Natural killer cell (primary cell): ENCODE measurements around the gene MYOF. TPM values are rescaled to one million over a fixed set of nuclear protein-coding genes. Genes with fewer than 3 reads are reported as not detected.

Experiments used
- ATAC-seq, 3 donors: fragments of 150-1000 bp in 2 of 3; fragments of 200-7000 bp in 1 of 3; cut with Tn5 transposase; 1 replicate in 1 of 3; 2 replicates in 2 of 3; pipeline ENCODE4 v1.10.0; 2021; ENCODE audit warnings: mild to moderate bottlenecking in 2 of 3, moderate library complexity in 2 of 3
- DNase-seq, 2 donors: peaks; one replicate each; pipeline versions ENCODE4 v3.0.0 to v3.0.0-alpha.2; 2013 to 2021; ENCODE audit warnings: mixed read lengths in 1 of 2
- H3K27ac ChIP-seq: one replicate; pipeline ENCODE4 v1.5.1; 2013; ENCODE audit warnings: mild to moderate bottlenecking, low read length
- H3K27me3 ChIP-seq: one replicate; pipeline ENCODE4 v1.6.1; 2013; ENCODE audit warnings: low read length; ENCODE audit not compliant: control insufficient read depth, insufficient read depth
- H3K36me3 ChIP-seq: one replicate; pipeline ENCODE4 v1.6.1; 2013; ENCODE audit warnings: low read length; ENCODE audit not compliant: control insufficient read depth, insufficient read depth
- H3K4me1 ChIP-seq: one replicate; pipeline ENCODE4 v1.6.1; 2013; ENCODE audit warnings: low read length; ENCODE audit not compliant: control insufficient read depth, insufficient read depth
- H3K4me3 ChIP-seq: one replicate; pipeline ENCODE4 v1.5.1; 2013; ENCODE audit warnings: low read length
- H3K9me3 ChIP-seq: one replicate; pipeline ENCODE4 v1.6.1; 2013; ENCODE audit warnings: low read length; ENCODE audit not compliant: control insufficient read depth, insufficient read depth
- H3K27ac Mint-ChIP-seq, 2 donors: one replicate each; pipeline ENCODE4 v1.8.0; 2022; ENCODE audit warnings: mild to moderate bottlenecking in 2 of 2, mixed read lengths in 2 of 2, moderate library complexity in 1 of 2
- H3K27me3 Mint-ChIP-seq, 2 donors: one replicate each; pipeline ENCODE4 v1.8.0; 2022; ENCODE audit warnings: low read depth in 2 of 2, mixed read lengths in 2 of 2
- H3K36me3 Mint-ChIP-seq: one replicate; pipeline ENCODE4 v1.8.0; 2022; ENCODE audit warnings: mixed read lengths
- H3K4me1 Mint-ChIP-seq, 2 donors: one replicate each; pipeline ENCODE4 v1.8.0; 2022; ENCODE audit warnings: mixed read lengths in 2 of 2
- H3K4me3 Mint-ChIP-seq: one replicate; pipeline ENCODE4 v1.8.0; 2022; ENCODE audit warnings: mild to moderate bottlenecking, moderate library complexity, mixed read lengths
- H3K9me3 Mint-ChIP-seq, 2 donors: one replicate each; pipeline ENCODE4 v1.8.0; 2022; ENCODE audit warnings: mixed read lengths in 2 of 2
- CTCF ChIP-seq: fragments of 200-600 bp; IDR thresholded peaks from one replicate; pipeline ENCODE4 v1.8.0; 2022; ENCODE audit warnings: antibody characterized with exemption
- WGBS: methylation state at CpG from one replicate; pipeline ENCODE4 v1.1.7; 2013; ENCODE audit warnings: missing lambda C conversion rate; ENCODE audit not compliant: insufficient coverage; 5-methylcytosine and 5-hydroxymethylcytosine counted together
- intact Hi-C: fragments of 100-400 bp; cut with micrococcal nuclease; formaldehyde crosslinking; loops from one replicate; pipeline ENCODE4 v1.14.2; 2022
- total RNA-seq, 4 donors: library from RNA; stranded (reverse); fragments of 120-200 nt in 1 of 4; gene quantifications; one replicate each; pipeline versions ENCODE4 v1.2.3 to v1.2.4, GENCODE V29; 2013 to 2022

MYOF gene
- total RNA-seq, 3 donors from 2014 or later (not counting 1 experiment from before 2014, with no cell fraction given): 2.0 to 9.7 (median 2.9) TPM

- Mint-ChIP-seq H3K36me3 (no peaks in the 10 kb centered on the region), H3K27me3 (peaks cover 0 to 5% of the 10 kb centered on the region in 2 donors), H3K4me1 (peaks cover 18 to 20% of the 10 kb centered on the region in 2 donors), H3K27ac (no peak overlapping the region), H3K9me3 (no peaks in the 10 kb centered on the region), H3K4me3 (no peak overlapping the region)
- H3K9me3 ChIP-seq: no peaks in the 10 kb centered on the region
- no peaks in the 10 kb centered on the region for H3K27me3 ChIP-seq
- no peaks in the 10 kb centered on the region for H3K36me3 ChIP-seq
- no peak for TF ChIP-seq CTCF
- no peak overlapping the region for H3K27ac ChIP-seq
- intact Hi-C loops: no loop called here
- no peak overlapping the region for H3K4me3 ChIP-seq
- whole genome bisulfite sequencing: 98% methylated on average over 2 of the region's 2 CpGs
- DNase-seq: no peak
- ATAC-seq: no peak
- H3K4me1 ChIP-seq: peaks cover 15% of the 10 kb centered on the region
Observed at GRCh38 chr10:93385345-93385744, 96.8 kb downstream of the MYOF start.

- no peaks in the 10 kb centered on the region for H3K9me3 ChIP-seq
- 83% methylated on average over 5 of the region's 7 CpGs for WGBS
Observed at GRCh38 chr10:93384006-93384405, 98.1 kb downstream of the MYOF start.

GRCh38 chr10:93383562-93383981 is 98.6 kb downstream of the MYOF start:
- Histone ChIP-seq H3K27ac (no peak overlapping the region), H3K9me3 (no peaks in the 10 kb centered on the region), H3K27me3 (no peaks in the 10 kb centered on the region), H3K36me3 (no peaks in the 10 kb centered on the region), H3K4me1 (peaks cover 15% of the 10 kb centered on the region), H3K4me3 (no peak overlapping the region)
- no peak for TF ChIP-seq CTCF
- Mint-ChIP-seq H3K4me3 (no peak overlapping the region), H3K9me3 (no peaks in the 10 kb centered on the region), H3K27me3 (peaks cover 0 to 8% of the 10 kb centered on the region in 2 donors), H3K27ac (no peak overlapping the region), H3K36me3 (no peaks in the 10 kb centered on the region), H3K4me1 (peaks cover 20 to 28% of the 10 kb centered on the region in 2 donors)
- DNase-seq (no peak), ATAC-seq (no peak)
- intact Hi-C loops: no loop called here
- WGBS: 96% methylated on average over 6 of the region's 6 CpGs

More at GRCh38 chr10:93384006-93384405, 98.1 kb downstream of the MYOF start:
- Histone ChIP-seq H3K36me3 (no peaks in the 10 kb centered on the region), H3K27me3 (no peaks in the 10 kb centered on the region), H3K27ac (no peak overlapping the region), H3K4me1 (peaks cover 15% of the 10 kb centered on the region), H3K4me3 (no peak overlapping the region)
- Mint-ChIP-seq H3K9me3 (no peaks in the 10 kb centered on the region), H3K4me1 (peaks cover 20 to 27% of the 10 kb centered on the region in 2 donors), H3K27me3 (peaks cover 0 to 4% of the 10 kb centered on the region in 2 donors), H3K27ac (no peak overlapping the region), H3K4me3 (no peak overlapping the region), H3K36me3 (no peaks in the 10 kb centered on the region)
- DNase-seq (no peak), ATAC-seq (no peak)
- intact Hi-C loops: no loop called here
- no peak for TF ChIP-seq CTCF
